Neural progenitor cell (in vitro differentiated cells): Measurements from ENCODE around the gene NCKAP5.

Experiments used
- CTCF ChIP-seq: fragments of 200-600 bp; sonication (generic); IDR thresholded peaks from 2 replicates; pipeline ENCODE4 v1.5.1; 2017; ENCODE audit warnings: antibody characterized with exemption, mild to moderate bottlenecking
- EZH2 ChIP-seq: fragments of 200-600 bp; sonication (generic); IDR thresholded peaks from 2 replicates; pipeline ENCODE4 v1.6.1; 2017; ENCODE audit warnings: antibody characterized with exemption, mild to moderate bottlenecking, moderate library complexity
- EZH2phosphoT487 ChIP-seq: fragments of 200-600 bp; sonication (generic); IDR thresholded peaks from 2 replicates; pipeline ENCODE4 v1.6.1; 2017; ENCODE audit warnings: antibody characterized with exemption

GRCh38 chr2:132891498-132891897 is 676.8 kb downstream of the NCKAP5 start:
- no peak for TF ChIP-seq CTCF
- no peak for TF ChIP-seq EZH2
- no peak for TF ChIP-seq EZH2phosphoT487
